Subcutaneous adipose tissue (tissue), 4 donors: ENCODE data around the gene STARD7. TPM values are rescaled to one million over a fixed set of nuclear protein-coding genes. Genes with fewer than 3 reads are reported as not detected.

Experiments used
- total RNA-seq, 4 donors: library from RNA; depleted of rRNA; stranded (reverse); fragments of >200 nt; gene quantifications; one replicate each; pipeline ENCODE4 v1.1.0, GENCODE V29; 2016
- TF ChIP-seq, protein P1 (sequence below): fragments of 450-650 bp; IDR thresholded peaks from one replicate; pipeline ENCODE4 v1.5.1; 2016; ENCODE audit warnings: low read depth, mild to moderate bottlenecking, control low read depth, antibody characterized with exemption, moderate library complexity

The STARD7 gene
- total RNA-seq, 4 donors from 2014 or later, result 96.7 to 184 (median 127) TPM

DNA sequence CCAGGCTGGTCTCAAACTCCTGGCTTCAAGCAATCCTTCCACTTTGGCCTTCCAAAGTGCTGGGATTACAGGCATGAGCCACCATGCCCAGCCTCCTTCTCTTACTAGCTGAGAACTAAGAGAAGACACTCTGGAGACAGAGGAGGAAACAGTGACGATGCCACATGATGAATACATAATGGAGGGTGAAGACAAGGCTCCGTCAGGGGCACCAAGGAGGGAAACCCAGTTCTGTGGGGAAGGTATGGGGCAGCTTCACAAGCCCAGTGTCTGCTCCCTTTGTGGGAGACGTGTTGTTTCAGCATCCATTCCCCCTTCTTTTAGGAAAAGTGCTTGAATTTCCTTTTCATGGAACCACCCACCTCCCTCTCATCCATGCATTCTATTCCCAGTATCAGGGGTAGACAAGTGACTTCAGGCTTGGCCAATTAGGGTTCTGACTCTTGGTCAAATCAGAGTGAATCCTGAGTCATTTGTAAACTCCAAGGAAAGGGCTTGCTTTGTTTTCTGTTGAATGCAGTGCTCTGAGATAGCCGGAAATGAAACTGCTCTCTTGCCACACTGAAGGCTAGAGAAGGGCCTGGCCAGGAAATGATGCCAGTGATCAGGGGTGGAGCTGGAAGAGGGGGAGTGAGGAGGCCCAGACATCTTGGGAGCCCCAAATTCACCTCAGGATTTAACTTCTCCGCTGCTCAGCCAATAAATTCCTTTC lies 33.4 kb upstream of the STARD7 start:
- TF ChIP-seq, protein P1, sequence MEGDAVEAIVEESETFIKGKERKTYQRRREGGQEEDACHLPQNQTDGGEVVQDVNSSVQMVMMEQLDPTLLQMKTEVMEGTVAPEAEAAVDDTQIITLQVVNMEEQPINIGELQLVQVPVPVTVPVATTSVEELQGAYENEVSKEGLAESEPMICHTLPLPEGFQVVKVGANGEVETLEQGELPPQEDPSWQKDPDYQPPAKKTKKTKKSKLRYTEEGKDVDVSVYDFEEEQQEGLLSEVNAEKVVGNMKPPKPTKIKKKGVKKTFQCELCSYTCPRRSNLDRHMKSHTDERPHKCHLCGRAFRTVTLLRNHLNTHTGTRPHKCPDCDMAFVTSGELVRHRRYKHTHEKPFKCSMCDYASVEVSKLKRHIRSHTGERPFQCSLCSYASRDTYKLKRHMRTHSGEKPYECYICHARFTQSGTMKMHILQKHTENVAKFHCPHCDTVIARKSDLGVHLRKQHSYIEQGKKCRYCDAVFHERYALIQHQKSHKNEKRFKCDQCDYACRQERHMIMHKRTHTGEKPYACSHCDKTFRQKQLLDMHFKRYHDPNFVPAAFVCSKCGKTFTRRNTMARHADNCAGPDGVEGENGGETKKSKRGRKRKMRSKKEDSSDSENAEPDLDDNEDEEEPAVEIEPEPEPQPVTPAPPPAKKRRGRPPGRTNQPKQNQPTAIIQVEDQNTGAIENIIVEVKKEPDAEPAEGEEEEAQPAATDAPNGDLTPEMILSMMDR, result no peak

DNA sequence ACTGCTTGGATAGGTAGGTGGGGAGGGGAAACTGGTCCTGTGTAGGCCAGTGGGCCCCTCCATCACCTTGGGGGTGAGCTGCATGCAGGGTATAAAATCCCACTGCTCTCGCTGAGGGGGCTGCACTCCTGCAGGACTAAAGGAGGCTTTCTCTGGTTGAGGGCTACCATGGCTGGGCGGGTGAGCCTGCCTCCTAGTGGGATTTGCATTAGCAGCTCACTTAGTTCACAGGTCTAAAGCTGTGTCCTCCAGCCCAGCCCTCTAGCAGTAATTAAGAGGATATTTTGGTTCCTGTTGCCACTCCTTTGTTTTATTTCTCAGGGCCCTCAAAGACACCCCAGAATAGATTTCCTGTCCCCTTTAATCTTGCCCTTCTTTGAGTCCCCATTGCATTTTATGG lies 32.6 kb upstream of the STARD7 start:
- TF ChIP-seq, protein P1, result no peak

DNA sequence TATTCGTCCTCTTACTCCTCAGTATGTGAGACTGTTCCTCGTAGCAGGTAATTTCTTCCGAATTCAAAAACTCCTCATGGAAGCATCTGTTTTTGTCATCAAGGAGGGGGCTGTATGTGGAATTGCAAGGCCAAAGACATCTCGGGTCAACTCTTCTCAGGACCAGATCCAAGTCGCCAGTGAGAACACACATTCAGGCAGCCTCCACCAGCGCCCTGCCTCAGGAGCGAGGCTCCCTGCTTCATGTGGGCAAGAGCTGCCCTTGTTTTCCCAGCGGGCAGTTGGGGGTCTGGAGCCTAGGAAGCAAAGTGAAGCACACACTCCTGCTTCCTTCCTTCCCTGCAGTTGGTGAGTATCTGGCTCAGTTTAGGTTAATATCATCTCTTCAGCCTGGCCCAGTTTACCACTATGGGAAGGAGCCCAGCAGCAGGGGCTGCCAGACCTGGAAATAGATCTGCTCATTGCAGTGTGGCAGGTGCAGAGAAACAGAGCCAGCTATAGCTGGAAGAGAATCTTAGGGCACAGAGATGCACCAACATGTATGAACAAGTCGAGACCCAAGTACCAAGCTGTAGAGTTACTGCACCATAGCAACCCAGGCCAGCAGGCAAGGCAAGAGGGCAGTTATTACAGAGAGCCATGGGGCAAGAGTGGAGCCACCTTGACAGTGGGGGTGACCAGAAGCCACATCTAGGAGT lies 31.9 kb upstream of the STARD7 start:
- TF ChIP-seq, protein P1, result no peak

DNA sequence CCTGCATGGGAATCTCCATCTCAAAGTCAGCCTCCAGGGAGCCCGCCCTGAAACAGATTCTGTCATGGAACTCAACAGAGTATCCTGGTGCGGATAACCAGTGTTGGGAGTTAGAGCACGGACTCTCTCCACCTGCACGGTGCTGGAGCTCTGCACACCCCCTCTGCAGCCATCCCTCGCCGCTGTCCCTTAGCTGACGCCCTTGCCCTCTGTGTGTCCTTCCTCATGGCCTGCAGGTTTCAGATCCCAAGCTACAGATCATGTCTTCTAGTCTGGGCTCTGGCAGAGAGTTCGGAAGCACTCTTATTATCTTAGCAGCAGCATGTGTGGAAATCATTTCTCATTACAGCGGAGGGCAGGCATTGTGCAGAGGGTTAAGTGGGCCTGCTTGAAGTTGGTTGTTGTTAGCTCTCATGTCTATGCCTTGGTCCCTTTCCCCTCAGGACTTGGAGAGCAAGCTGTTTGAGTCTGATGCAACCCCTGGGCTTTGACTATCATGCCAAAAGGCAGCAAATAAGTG lies 31.2 kb upstream of the STARD7 start:
- TF ChIP-seq, protein P1, result no peak

DNA sequence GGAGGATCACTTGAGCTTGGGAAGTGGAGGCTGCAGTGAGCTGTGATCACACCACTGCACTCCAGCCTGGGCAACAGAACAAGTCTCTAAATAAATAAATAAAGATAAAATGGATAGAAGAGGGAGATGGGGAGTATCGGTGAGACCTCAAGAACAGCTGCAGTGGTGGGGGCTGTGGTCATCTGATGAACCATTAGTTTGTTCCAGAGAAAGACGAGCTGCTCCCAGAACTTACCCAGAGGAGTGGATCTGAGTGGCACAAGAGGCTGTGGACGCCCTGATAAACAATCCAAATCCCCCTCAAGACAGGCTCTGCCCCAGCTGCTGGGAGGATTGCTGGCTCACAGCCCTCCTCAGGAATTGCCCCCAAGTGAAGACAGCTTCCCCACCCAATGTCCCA lies 30.5 kb upstream of the STARD7 start:
- TF ChIP-seq, protein P1, result no peak

DNA sequence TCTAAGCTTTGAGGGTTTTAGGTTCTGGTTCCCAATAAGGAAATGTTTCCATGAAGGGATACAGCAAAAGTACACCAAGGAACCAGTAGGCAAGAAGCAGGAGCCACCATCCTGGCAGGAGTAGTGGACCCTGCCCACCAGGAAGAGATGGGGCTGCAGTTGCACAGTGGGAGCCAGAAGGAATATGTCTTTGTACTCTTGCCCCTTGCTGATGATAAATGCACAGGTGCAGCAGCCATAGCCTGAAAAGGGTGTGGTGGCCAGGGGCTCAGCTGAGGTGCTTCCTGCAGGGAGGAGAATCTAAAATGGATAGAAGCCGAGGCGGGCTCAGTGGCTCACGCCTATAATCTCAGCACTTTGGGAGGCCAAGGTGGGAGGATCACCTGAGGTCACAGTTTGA lies 29.6 kb upstream of the STARD7 start:
- TF ChIP-seq, protein P1, result no peak

DNA sequence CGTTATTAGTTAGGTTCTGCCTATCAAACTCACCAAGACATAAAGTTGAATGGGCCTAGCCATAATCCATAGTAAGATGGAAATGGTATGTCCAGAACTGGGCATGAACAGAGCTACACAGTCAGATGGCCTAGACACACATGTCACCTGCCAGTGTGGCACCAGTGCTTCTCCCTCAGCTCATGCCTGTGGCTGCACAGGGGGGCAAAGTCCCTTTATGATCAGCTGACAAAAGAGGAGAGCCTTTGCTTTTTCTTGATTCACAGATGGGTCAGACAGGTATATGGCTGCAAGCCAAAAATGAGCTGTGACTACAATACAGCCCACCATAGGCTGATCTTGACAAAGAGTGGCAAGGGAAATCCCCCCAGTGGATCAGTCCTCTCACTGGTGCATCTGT lies 28.3 kb upstream of the STARD7 start:
- TF ChIP-seq, protein P1, result no peak
